H1 (cell line): ENCODE data around the gene JAKMIP2. TPM values are rescaled to one million over a fixed set of nuclear protein-coding genes. Genes with fewer than 3 reads are reported as not detected.

Experiments
- CTCF ChIA-PET: fragments of 300-600 bp; sonication (Branson Sonifier 250); formaldehyde crosslinking; loops from one replicate; lab custom pipeline; 2021; ENCODE audit not compliant: partially characterized antibody; lab: Charles Lee
- POLR2A ChIA-PET: fragments of 300-600 bp; sonication (Branson Sonifier 250); formaldehyde crosslinking; loops from one replicate; lab custom pipeline; 2021; ENCODE audit warnings: inconsistent platforms; ENCODE audit not compliant: partially characterized antibody; lab: Charles Lee
- DNase-seq, 2 experiments: peaks; one replicate each; pipeline versions ENCODE4 v3.0.0 to v3.0.0-alpha.2; 2010 to 2022; ENCODE audit warnings: low spot score in 2 of 2, low read depth in 1 of 2, mixed read lengths in 1 of 2
- FAIRE-seq: peaks from 2 replicates; lab custom pipeline; 2011; peaks lifted over from hg19 to GRCh38; lab: Jason Lieb, UNC
- H2AFZ ChIP-seq: 2 replicates; pipeline ENCODE4 v1.8.1; 2012; ENCODE audit warnings: low read length, inconsistent platforms
- H2AK5ac ChIP-seq: 2 replicates; pipeline ENCODE4 v1.6.1; 2013; ENCODE audit warnings: low read depth, low read length
- H2BK120ac ChIP-seq: replicated peaks from 2 replicates; pipeline ENCODE3; 2013; ENCODE audit warnings: low read depth, low read length, inconsistent platforms
- H2BK12ac ChIP-seq: 2 replicates; pipeline ENCODE4 v1.6.1; 2013; ENCODE audit warnings: low read depth, low read length
- H2BK15ac ChIP-seq: 2 replicates; pipeline ENCODE4 v1.6.1; 2013; ENCODE audit warnings: low read length
- H2BK20ac ChIP-seq: 2 replicates; pipeline ENCODE4 v1.6.1; 2013; ENCODE audit warnings: low read length
- H2BK5ac ChIP-seq: 2 replicates; pipeline ENCODE4 v1.6.1; 2013; ENCODE audit warnings: low read depth, low read length
- H3K14ac ChIP-seq: 2 replicates; pipeline ENCODE4 v1.6.1; 2013; ENCODE audit warnings: inconsistent platforms; ENCODE audit not compliant: insufficient read length
- H3K18ac ChIP-seq: 2 replicates; pipeline ENCODE4 v1.6.1; 2013; ENCODE audit warnings: low read length; ENCODE audit errors: extremely low read depth
- H3K23ac ChIP-seq: 2 replicates; pipeline ENCODE4 v1.6.1; 2013; ENCODE audit warnings: inconsistent platforms; ENCODE audit not compliant: insufficient read length
- H3K23me2 ChIP-seq: 2 replicates; pipeline ENCODE4 v1.6.1; 2013; ENCODE audit warnings: low read depth, low read length
- H3K27ac ChIP-seq: 2 replicates; pipeline ENCODE4 v1.6.1; 2011; ENCODE audit warnings: low read depth, low read length, inconsistent platforms
- H3K27me3 ChIP-seq, 4 experiments: replicated peaks in 1 of 4; 1 replicate in 1 of 4; 2 replicates in 3 of 4; pipeline versions ENCODE4 v1.6.1 to v1.8.1; 2011 to 2013; ENCODE audit warnings: low read length in 3 of 4, mild to moderate bottlenecking in 3 of 4, inconsistent platforms in 2 of 4, mixed read lengths in 2 of 4, moderate library complexity in 1 of 4; ENCODE audit not compliant: control insufficient read depth in 3 of 4, insufficient read depth in 3 of 4; ENCODE audit errors: extremely low read depth in 1 of 4
- H3K36me3 ChIP-seq, 4 experiments: 2 replicates each; pipeline versions ENCODE4 v1.6.1 to v1.8.1; 2011 to 2013; ENCODE audit warnings: mild to moderate bottlenecking in 4 of 4, low read length in 3 of 4, moderate library complexity in 2 of 4, control low read depth in 1 of 4, inconsistent platforms in 1 of 4; ENCODE audit not compliant: insufficient read depth in 4 of 4, control insufficient read depth in 2 of 4
- H3K4ac ChIP-seq: replicated peaks from 2 replicates; pipeline ENCODE3; 2013; ENCODE audit warnings: low read length, low read depth, mixed read lengths, inconsistent platforms; ENCODE audit not compliant: insufficient read length
- H3K4me1 ChIP-seq, 4 experiments: replicated peaks in 1 of 4; 1 replicate in 1 of 4; 2 replicates in 3 of 4; pipeline versions ENCODE4 v1.6.1 to v1.8.1; 2011 to 2013; ENCODE audit warnings: low read length in 3 of 4, inconsistent platforms in 2 of 4, mixed read lengths in 1 of 4; ENCODE audit not compliant: insufficient read depth in 4 of 4, control insufficient read depth in 3 of 4
- H3K4me2 ChIP-seq, 2 experiments: 2 replicates each; pipeline versions ENCODE4 v1.6.1 to v1.8.1; 2011 to 2013; ENCODE audit warnings: low read depth in 2 of 2, low read length in 2 of 2, control low read depth in 1 of 2, inconsistent platforms in 1 of 2, mild to moderate bottlenecking in 1 of 2; ENCODE audit not compliant: insufficient read depth in 1 of 2
- H3K4me3 ChIP-seq, 4 experiments: fragments of 200-600, 300-600 bp in 1 of 4; sonication (generic), shearing (Covaris generic), sonication (Bioruptor Twin) in 1 of 4; 2 replicates each; pipeline versions ENCODE4 v1.5.1 to v1.8.1; 2011 to 2016; ENCODE audit warnings: low read length in 4 of 4, low read depth in 3 of 4, control low read depth in 2 of 4, inconsistent platforms in 2 of 4, mild to moderate bottlenecking in 2 of 4, mixed read lengths in 1 of 4, moderate library complexity in 1 of 4; ENCODE audit not compliant: insufficient read depth in 2 of 4; ENCODE audit errors: extremely low read depth in 1 of 4
- H3K56ac ChIP-seq: replicated peaks from 2 replicates; pipeline ENCODE3; 2013; ENCODE audit warnings: low read depth, mild to moderate bottlenecking, mixed read lengths, low read length, inconsistent platforms; ENCODE audit not compliant: insufficient read length
- H3K79me1 ChIP-seq: 2 replicates; pipeline ENCODE4 v1.6.1; 2013; ENCODE audit warnings: low read depth, low read length, control low read depth
- H3K79me2 ChIP-seq, 2 experiments: 2 replicates each; pipeline versions ENCODE4 v1.6.1 to v1.8.1; 2012 to 2013; ENCODE audit warnings: low read length in 2 of 2, mild to moderate bottlenecking in 2 of 2, inconsistent platforms in 1 of 2; ENCODE audit not compliant: insufficient read depth in 2 of 2, control insufficient read depth in 1 of 2
- H3K9ac ChIP-seq, 4 experiments: replicated peaks in 1 of 4; 1 replicate in 1 of 4; 2 replicates in 3 of 4; pipeline versions ENCODE4 v1.6.1 to v1.8.1; 2011 to 2013; ENCODE audit warnings: low read depth in 3 of 4, low read length in 3 of 4, control low read depth in 2 of 4, mild to moderate bottlenecking in 2 of 4, moderate library complexity in 2 of 4, inconsistent platforms in 1 of 4; ENCODE audit errors: extremely low read depth in 1 of 4
- H3K9me3 ChIP-seq, 2 experiments: 2 replicates each; pipeline versions ENCODE4 v1.6.1 to v1.8.1; 2012 to 2013; ENCODE audit warnings: mild to moderate bottlenecking in 2 of 2, moderate library complexity in 2 of 2, control low read depth in 1 of 2, inconsistent platforms in 1 of 2, low read depth in 1 of 2, low read length in 1 of 2, mixed read lengths in 1 of 2; ENCODE audit not compliant: insufficient read depth in 2 of 2
- H4K20me1 ChIP-seq, 2 experiments: replicated peaks in 1 of 2; 2 replicates each; pipeline versions ENCODE3 to v1.8.1; 2011 to 2013; ENCODE audit warnings: inconsistent platforms in 2 of 2, low read length in 2 of 2, mild to moderate bottlenecking in 1 of 2; ENCODE audit not compliant: insufficient read depth in 2 of 2, control insufficient read depth in 1 of 2
- H4K5ac ChIP-seq: 2 replicates; pipeline ENCODE4 v1.6.1; 2013; ENCODE audit warnings: low read length, low read depth, mixed read lengths, inconsistent platforms; ENCODE audit not compliant: insufficient read length
- H4K8ac ChIP-seq: 2 replicates; pipeline ENCODE4 v1.8.0; 2013; ENCODE audit warnings: mild to moderate bottlenecking, moderate library complexity, low read length, inconsistent platforms; ENCODE audit not compliant: insufficient read depth; ENCODE audit errors: extremely low read depth
- H4K91ac ChIP-seq: replicated peaks from 2 replicates; pipeline ENCODE3; 2013; ENCODE audit warnings: low read length, mixed read lengths, inconsistent platforms; ENCODE audit not compliant: insufficient read length
- WGBS, 2 experiments: shearing (Covaris generic) in 1 of 2; methylation state at CpG; one replicate each; pipeline versions ENCODE4 v1.1.6 to v1.1.7; 2013 to 2015; ENCODE audit warnings: low lambda C conversion rate in 2 of 2, mixed read lengths in 2 of 2, inconsistent platforms in 1 of 2, low coverage in 1 of 2, missing lambda C conversion rate in 1 of 2; ENCODE audit not compliant: insufficient replicate concordance in 2 of 2, insufficient coverage in 1 of 2, insufficient read length in 1 of 2; ENCODE audit errors: extremely low coverage in 1 of 2, missing lambda C conversion rate in 1 of 2; 5-methylcytosine and 5-hydroxymethylcytosine counted together
- polyA plus RNA-seq, 7 experiments: library from polyadenylated mRNA; depleted of rRNA in 3 of 7; stranded (reverse) in 5 of 7; unstranded in 2 of 7; fragments of >200 nt in 5 of 7; fragments of 200-250 nt in 2 of 7; gene quantifications; 1 replicate in 5 of 7; 2 replicates in 1 of 7; 4 replicates in 1 of 7; pipeline versions ENCODE4 v1.2.1 to v1.2.3, GENCODE V29; 2011 to 2013; ENCODE audit warnings: missing spikeins in 2 of 7, mixed read lengths in 2 of 7
- total RNA-seq: library from RNA; stranded (reverse); fragmentation: NEBNext Ultra II Directional; extraction: Animal tissue kit (Norgen Biotek cat#: 25700); gene quantifications from 2 replicates; pipeline ENCODE4 v1.2.1, GENCODE V29; 2021

The JAKMIP2 gene
- total and polyA plus RNA-seq, 2 of the 8 experiments (the other 6 are each of a cell fraction or from before 2014, with no cell fraction given), result 2.4 to 13.6 TPM

DNA sequence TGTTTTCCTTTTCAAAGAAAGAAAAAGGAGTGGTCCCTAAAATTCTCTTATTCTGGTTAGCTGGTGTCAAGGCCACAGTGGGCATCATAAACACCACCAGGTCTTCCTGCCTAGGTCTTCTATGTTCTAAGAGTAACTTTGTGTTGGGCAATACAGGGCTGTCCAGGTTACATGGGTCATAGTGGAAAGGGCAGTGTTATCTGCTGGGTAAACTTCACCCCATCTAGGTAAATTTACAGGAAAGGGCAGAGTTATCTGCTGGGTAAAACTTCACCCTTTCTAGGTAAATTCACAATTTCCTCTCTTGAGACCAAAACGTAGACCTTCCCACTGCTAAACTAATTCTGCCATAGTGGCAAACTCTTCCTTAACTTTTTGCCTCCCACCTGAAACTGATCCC lies 18.9 kb upstream of the JAKMIP2 start:
- Histone ChIP-seq H2BK5ac (no peak overlapping the region), H2BK120ac (no peak overlapping the region), H4K20me1 (no peaks in the 10 kb centered on the region), H3K79me1 (no peaks in the 10 kb centered on the region), H2BK12ac (no peak overlapping the region), H3K36me3 (no peaks in the 10 kb centered on the region), H3K79me2 (no peaks in the 10 kb centered on the region), H3K23me2 (no peaks in the 10 kb centered on the region), H3K27me3 (no peaks in the 10 kb centered on the region), H2BK15ac (no peak overlapping the region), H3K4me3 (no peak overlapping the region), H2AFZ (no peak overlapping the region), H3K18ac (no peak overlapping the region), H3K4ac (no peak overlapping the region), H4K5ac (no peak overlapping the region), H2AK5ac (no peak overlapping the region), H3K56ac (no peak overlapping the region), H3K14ac (no peak overlapping the region), H3K9me3 (no peaks in the 10 kb centered on the region), H4K8ac (no peak overlapping the region), H3K23ac (no peak overlapping the region), H3K4me2 (no peak overlapping the region), H3K27ac (no peak overlapping the region), H2BK20ac (no peak overlapping the region), H3K9ac (no peak overlapping the region), H4K91ac (no peak overlapping the region), H3K4me1 (0 out of 7 replicates have a peak, but pooled peaks cover 0 to 2% (median 0%) of the 10 kb centered on the region in 4 experiments)
- DNase-seq (no peak), FAIRE-seq (no peak)
- ChIA-PET POLR2A (interaction anchor here (1.2 kb wide), 1 partner anchor 19 kb away, joined by 3 read pairs; the partner anchor contains the start of gene JAKMIP2), CTCF (interaction anchor here (0.5 to 1.1 kb wide), 2 partner anchors 15 to 641 kb away, joined by 3 read pairs; no protein-coding TSS in a partner anchor)
- 80% methylated on average over 1 of the region's 1 CpG; no CpG with 5 or more reads in 1 of the 2 experiments for WGBS, 2 experiments
